Measurements from ENCODE around the gene PRKD1. TPM values are rescaled to one million over a fixed set of nuclear protein-coding genes. Genes with fewer than 3 reads are reported as not detected.

Gene PRKD1
- total RNA-seq, 2 donors from 2014 or later: 1.0 to 2.8 TPM

DNA sequence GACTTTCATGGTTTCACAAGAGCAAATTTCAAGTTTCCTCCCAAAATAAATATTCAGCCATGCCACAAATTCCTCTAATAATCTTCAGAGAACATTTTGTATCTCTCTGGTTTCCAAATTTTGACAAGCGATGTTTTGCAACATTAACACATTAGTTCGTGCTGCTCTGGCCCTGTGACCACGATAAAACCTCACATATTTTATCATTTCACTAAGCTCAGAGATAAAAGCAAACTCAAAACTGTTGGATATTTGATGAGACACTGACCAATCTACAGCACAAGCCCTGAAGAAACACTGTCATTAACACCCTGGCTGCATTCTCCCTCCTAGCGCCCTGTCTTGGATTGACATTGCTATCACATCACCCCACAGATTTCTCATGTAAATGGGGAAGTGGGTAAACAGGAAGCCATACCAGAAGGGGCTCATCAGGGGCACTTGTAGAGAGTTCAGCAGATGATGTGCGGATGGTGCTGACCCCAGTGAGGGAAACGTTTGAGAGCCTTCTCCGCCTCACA lies 264.3 kb downstream of the PRKD1 start:
- Histone ChIP-seq H3K4me3 (no peak overlapping the region), H3K9me3 (no peaks in the 10 kb centered on the region), H3K4me1 (no peaks in the 10 kb centered on the region), H3K27ac (no peak overlapping the region), H3K36me3 (no peaks in the 10 kb centered on the region), H3K27me3 (no peaks in the 10 kb centered on the region), H3K9ac (ENCODE audit: low read depth in 2 of 2, low read length in 2 of 2) (no peak overlapping the region)
- no peak for DNase-seq
- TF ChIP-seq, protein P1, sequence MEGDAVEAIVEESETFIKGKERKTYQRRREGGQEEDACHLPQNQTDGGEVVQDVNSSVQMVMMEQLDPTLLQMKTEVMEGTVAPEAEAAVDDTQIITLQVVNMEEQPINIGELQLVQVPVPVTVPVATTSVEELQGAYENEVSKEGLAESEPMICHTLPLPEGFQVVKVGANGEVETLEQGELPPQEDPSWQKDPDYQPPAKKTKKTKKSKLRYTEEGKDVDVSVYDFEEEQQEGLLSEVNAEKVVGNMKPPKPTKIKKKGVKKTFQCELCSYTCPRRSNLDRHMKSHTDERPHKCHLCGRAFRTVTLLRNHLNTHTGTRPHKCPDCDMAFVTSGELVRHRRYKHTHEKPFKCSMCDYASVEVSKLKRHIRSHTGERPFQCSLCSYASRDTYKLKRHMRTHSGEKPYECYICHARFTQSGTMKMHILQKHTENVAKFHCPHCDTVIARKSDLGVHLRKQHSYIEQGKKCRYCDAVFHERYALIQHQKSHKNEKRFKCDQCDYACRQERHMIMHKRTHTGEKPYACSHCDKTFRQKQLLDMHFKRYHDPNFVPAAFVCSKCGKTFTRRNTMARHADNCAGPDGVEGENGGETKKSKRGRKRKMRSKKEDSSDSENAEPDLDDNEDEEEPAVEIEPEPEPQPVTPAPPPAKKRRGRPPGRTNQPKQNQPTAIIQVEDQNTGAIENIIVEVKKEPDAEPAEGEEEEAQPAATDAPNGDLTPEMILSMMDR (IDR thresholded peaks at IDR 0.05): no peak
- intact Hi-C loops (cut with DNase I): no loop called here

DNA sequence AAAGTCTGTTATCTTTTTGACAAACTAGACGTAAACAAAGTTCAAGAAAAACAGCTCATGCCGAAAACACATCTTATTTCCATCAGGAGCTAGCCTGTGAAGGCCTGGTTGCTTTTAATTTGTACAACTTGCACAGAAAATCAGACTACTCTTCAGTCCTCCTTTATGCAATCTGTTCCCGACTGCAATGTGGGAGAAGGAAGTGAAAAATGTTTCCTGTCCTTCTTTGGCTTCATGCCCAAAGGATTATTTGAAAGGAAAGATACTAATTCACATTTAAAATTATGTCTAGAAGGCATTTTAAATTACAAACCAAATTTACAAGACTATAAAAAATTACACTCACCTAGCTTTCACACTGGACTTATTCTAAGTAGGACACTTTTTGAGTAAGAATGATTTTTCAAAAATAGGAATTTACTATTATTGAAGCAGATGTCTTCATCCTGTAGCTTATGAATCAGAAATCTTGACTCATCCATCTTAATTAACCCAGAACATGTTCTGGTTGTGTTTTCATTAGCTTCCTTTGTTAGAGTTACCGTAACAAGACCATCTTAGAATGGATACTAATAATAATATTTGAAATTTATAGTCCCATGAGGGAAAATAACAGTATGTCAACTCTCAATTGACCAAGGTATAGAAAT lies 272.6 kb downstream of the PRKD1 start:
- no peaks in the 10 kb centered on the region for H3K4me1 ChIP-seq
- H3K9ac ChIP-seq (ENCODE audit: low read depth in 2 of 2, low read length in 2 of 2): no peak overlapping the region
- no peak overlapping the region for H3K4me3 ChIP-seq
- intact Hi-C loops (cut with DNase I): no loop called here
- TF ChIP-seq, protein P1 (IDR thresholded peaks at IDR 0.05): no peak
- H3K27ac ChIP-seq: no peak overlapping the region
- H3K36me3 ChIP-seq: no peaks in the 10 kb centered on the region
- no peak for DNase-seq
- no peaks in the 10 kb centered on the region for H3K27me3 ChIP-seq
- no peaks in the 10 kb centered on the region for H3K9me3 ChIP-seq

DNA sequence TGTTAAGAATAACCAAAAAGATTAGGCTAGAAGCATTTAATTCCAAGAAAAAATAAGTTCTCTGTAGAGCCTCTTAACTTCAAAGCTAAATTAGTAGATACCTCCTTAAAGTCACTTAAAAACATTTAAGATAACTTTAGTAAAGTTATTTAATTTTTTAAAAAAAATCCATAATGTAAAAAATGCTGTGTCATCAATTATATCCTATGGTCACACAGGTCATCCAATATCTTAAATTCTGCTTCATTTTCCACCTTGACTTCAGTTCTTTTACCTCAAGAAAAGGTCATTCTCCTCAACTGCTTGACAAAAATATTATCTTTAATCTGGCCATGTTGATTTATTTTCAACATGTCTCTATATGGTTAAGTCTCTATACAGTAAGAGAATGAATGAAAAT lies 274.3 kb downstream of the PRKD1 start:
- no peaks in the 10 kb centered on the region for H3K4me1 ChIP-seq
- no peak overlapping the region for H3K9ac ChIP-seq (ENCODE audit: low read depth in 2 of 2, low read length in 2 of 2)
- H3K27me3 ChIP-seq: no peaks in the 10 kb centered on the region
- no peaks in the 10 kb centered on the region for H3K36me3 ChIP-seq
- TF ChIP-seq, protein P1 (IDR thresholded peaks at IDR 0.05): no peak
- no peaks in the 10 kb centered on the region for H3K9me3 ChIP-seq
- H3K27ac ChIP-seq: no peak overlapping the region
- no peak for DNase-seq
- H3K4me3 ChIP-seq: no peak overlapping the region
- intact Hi-C loops (cut with DNase I): no loop called here

DNA sequence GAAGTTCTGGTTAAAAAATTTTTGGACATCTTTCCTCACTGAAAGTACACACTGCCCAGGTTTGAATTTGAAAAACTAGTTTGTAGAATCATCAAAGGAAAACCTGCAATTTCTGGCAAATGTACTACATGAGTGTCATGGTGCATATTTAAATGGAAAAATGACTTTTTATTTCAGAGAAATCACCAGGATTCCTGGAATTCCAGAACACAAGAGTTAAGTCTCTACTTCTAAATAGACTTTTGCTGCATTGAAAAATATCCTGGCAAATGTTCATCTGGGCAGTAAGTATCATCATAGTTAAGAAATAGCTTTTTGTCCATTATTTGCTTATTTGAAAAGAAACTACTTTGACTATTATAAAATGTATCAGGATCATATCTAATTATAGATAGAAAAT lies 275.1 kb downstream of the PRKD1 start:
- DNase-seq: no peak

DNA sequence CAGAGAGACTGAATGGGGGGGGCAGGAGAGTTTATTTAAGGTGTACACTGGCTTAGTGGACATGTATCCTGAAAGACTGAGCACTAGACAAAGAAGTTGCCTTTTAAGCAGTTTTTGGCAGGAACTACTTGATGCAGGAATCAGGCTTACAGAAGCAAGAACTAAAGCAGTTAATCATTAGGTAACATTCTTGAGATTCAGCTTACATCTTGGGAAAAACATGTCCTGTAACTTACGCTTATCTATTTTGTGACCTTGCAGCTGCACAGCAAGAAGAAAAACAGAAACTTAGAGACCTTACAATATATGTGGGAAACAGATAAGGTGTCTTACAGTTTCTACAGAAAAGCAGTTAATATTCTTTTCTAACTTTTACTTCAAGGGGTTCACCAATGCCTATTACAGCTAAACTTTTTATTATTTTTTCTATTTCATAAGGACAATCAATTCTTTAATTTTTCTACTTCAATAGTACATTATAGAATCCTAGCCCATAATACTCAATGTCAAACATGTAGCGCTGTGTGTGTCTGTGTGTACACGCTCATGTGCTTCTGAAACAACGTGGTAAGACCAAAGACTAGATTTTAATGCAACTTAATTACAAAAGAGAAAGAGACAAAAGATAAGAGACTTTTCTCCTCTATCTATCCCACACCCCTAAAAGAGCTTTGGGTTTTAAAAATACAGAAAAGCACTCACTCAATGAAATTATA lies 276.9 kb downstream of the PRKD1 start:
- Histone ChIP-seq H3K9me3 (no peaks in the 10 kb centered on the region), H3K9ac (ENCODE audit: low read depth in 2 of 2, low read length in 2 of 2) (no peak overlapping the region), H3K27me3 (no peaks in the 10 kb centered on the region), H3K27ac (no peak overlapping the region), H3K36me3 (no peaks in the 10 kb centered on the region), H3K4me3 (no peak overlapping the region), H3K4me1 (no peaks in the 10 kb centered on the region)
- no peak for DNase-seq
- TF ChIP-seq, protein P1 (IDR thresholded peaks at IDR 0.05): no peak
- intact Hi-C loops (cut with DNase I): no loop called here

More for the DNA sequence above, 275.1 kb downstream of the PRKD1 start:
- Histone ChIP-seq H3K4me1 (no peaks in the 10 kb centered on the region), H3K27me3 (no peaks in the 10 kb centered on the region), H3K9ac (ENCODE audit: low read depth in 2 of 2, low read length in 2 of 2) (no peak overlapping the region), H3K4me3 (no peak overlapping the region), H3K36me3 (no peaks in the 10 kb centered on the region), H3K9me3 (no peaks in the 10 kb centered on the region), H3K27ac (no peak overlapping the region)
- TF ChIP-seq, protein P1 (IDR thresholded peaks at IDR 0.05): no peak
- intact Hi-C loops (cut with DNase I): no loop called here

All from colonic mucosa (tissue), 4 donors.